ENCODE data around the gene CDC16. TPM values are rescaled to one million over a fixed set of nuclear protein-coding genes. Genes with fewer than 3 reads are reported as not detected.

CDC16 gene
- total and polyA plus RNA-seq, 2 of the 4 experiments (the other 2 are of a cell fraction) = 41.6 to 66.6 TPM

DNA sequence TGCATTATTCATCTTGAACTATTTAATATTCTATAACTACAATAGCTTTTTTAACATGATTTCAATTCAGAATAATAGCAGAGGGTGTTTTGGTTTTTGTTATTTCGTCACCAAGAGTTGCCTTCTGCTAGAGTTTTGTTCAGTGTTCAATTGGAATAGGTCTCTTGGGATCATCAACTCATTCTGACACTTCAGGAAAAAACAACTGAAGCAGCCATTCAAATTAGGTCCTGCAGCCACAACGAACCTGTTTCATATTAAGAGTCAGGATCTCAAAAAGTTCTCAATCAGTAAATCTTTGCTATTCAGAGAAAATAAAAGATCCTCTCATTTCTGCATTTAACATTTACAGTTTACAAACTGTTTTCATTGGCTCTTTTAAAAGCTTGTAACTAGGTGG is 77.2 kb downstream of the CDC16 start:
- DNase-seq (no peak), ATAC-seq (ENCODE audit: low read depth) (no peak)
- H4K8ac ChIP-seq (ENCODE audit: low read depth in 2 of 2, low read length in 2 of 2) = no peak overlapping the region
- H3K18ac ChIP-seq (ENCODE audit: low read depth, low read length) = no peak overlapping the region
- no peak overlapping the region for H4K5ac ChIP-seq (ENCODE audit: low read depth, low read length)
- no peak overlapping the region for H3K56ac ChIP-seq (ENCODE audit: extremely low read depth, insufficient read depth, low read length)
- peaks cover 11% of the 10 kb centered on the region for H3K4me1 ChIP-seq (ENCODE audit: control insufficient read depth, insufficient read depth, low read length)
- H2BK120ac ChIP-seq (ENCODE audit: low read depth, low read length) = no peak overlapping the region; the same call in 1 of the 2 replicates
- H3K4ac ChIP-seq (ENCODE audit: low read depth, low read length) = no peak overlapping the region
- no peak overlapping the region; the same call in 1 of the 2 replicates for H3K23ac ChIP-seq (ENCODE audit: low read depth, low read length)
- no CpG with 5 or more reads among the region's 2 CpGs for WGBS, 2 experiments (ENCODE audit: extremely low coverage in 2 of 2, insufficient read length in 1 of 2)
- peaks cover 8% of the 10 kb centered on the region for H4K20me1 ChIP-seq (ENCODE audit: insufficient read depth, low read length)
- ChIA-PET POLR2A (ENCODE audit: unreplicated experiment) (no interaction called here), CTCF (no interaction called here)
- no peak overlapping the region for H3K4me2 ChIP-seq (ENCODE audit: low read depth, low read length)
- no peaks in the 10 kb centered on the region for H3K27me3 ChIP-seq (ENCODE audit: control insufficient read depth, insufficient read depth, low read length)
- no peak overlapping the region for H2BK20ac ChIP-seq (ENCODE audit: low read depth, low read length)
- dilution Hi-C loops (cut with HindIII; ENCODE audit: low sequenced_read_pairs, unreplicated experiment) (no loop called here), in situ Hi-C loops (cut with MboI; ENCODE audit: low sequenced_read_pairs) (no loop called here), intact Hi-C loops (cut with micrococcal nuclease) (no loop called here)
- H3K9ac ChIP-seq (ENCODE audit: low read depth, low read length) = no peak overlapping the region
- H2AK9ac ChIP-seq (replicated peaks; ENCODE audit: low read depth, low read length, poor library complexity) = no peak overlapping the region
- H3K79me1 ChIP-seq (ENCODE audit: low read depth in 1 of 2, low read length in 2 of 2) = peaks cover 0 to 2% of the 10 kb centered on the region in 2 experiments; a peak in 1 of 4 replicates
- no peaks in the 10 kb centered on the region for H3K9me3 ChIP-seq (ENCODE audit: control insufficient read depth, insufficient read depth, low read length)
- TF ChIP-seq POLR2A (IDR thresholded peaks at IDR 0.05; ENCODE audit: low read depth, low read length) = no peak
- TF ChIP-seq CHD1 (IDR thresholded peaks at IDR 0.05; ENCODE audit: low read depth, low read length) = no peak
- no peak for TF ChIP-seq USF2 (IDR thresholded peaks at IDR 0.05; ENCODE audit: low read depth, low read length)
- no peak for TF ChIP-seq MAZ (IDR thresholded peaks at IDR 0.05; ENCODE audit: borderline replicate concordance, low read depth, low read length)
- no peak for TF ChIP-seq MXI1 (IDR thresholded peaks at IDR 0.05; ENCODE audit: borderline replicate concordance, low read depth, low read length)
- TF ChIP-seq RFX5 (IDR thresholded peaks at IDR 0.05; ENCODE audit: low read depth, low read length) = no peak
- TF ChIP-seq SMC3 (IDR thresholded peaks at IDR 0.05; ENCODE audit: low read depth, low read length) = no peak
- no peak for TF ChIP-seq RCOR1 (IDR thresholded peaks at IDR 0.05; ENCODE audit: insufficient replicate concordance, low read length)
- TF ChIP-seq BHLHE40 (IDR thresholded peaks at IDR 0.05; ENCODE audit: low read depth, low read length) = no peak
- no peak for TF ChIP-seq CEBPB (IDR thresholded peaks at IDR 0.05; ENCODE audit: low read depth, low read length)
- TF ChIP-seq RAD21 (IDR thresholded peaks at IDR 0.05; ENCODE audit: low read length) = no peak
- no peak for TF ChIP-seq NFE2L2 (IDR thresholded peaks at IDR 0.05; ENCODE audit: low read depth, low read length)
- H2BK15ac ChIP-seq (ENCODE audit: low read depth, low read length) = no peak overlapping the region
- H3K9me1 ChIP-seq (ENCODE audit: insufficient read depth, low read length) = peaks cover 3% of the 10 kb centered on the region; the same call in 1 of the 2 replicates
- no TSS peak for BruUV-seq (replicated peaks)
- peaks cover under 1% of the 10 kb centered on the region for H3K36me3 ChIP-seq (ENCODE audit: control insufficient read depth, insufficient read depth, low read length)
- no peak overlapping the region for H2AK5ac ChIP-seq (ENCODE audit: low read depth, low read length)
- H2BK5ac ChIP-seq (ENCODE audit: low read depth, low read length, poor library complexity, severe bottlenecking) = no peak overlapping the region
- H3K14ac ChIP-seq (replicated peaks; ENCODE audit: low read depth, low read length) = no peak overlapping the region
- H3K27ac ChIP-seq (ENCODE audit: insufficient read depth, low read length) = no peak overlapping the region
- H3K4me3 ChIP-seq (ENCODE audit: insufficient read depth, low read depth, low read length) = no peak overlapping the region
- no peak overlapping the region for H4K91ac ChIP-seq (ENCODE audit: insufficient read depth, low read depth, low read length)
- no peak overlapping the region for H2AFZ ChIP-seq (replicated peaks; ENCODE audit: low read length, poor library complexity)

All from IMR-90 (cell line).